H9 (cell line): ENCODE measurements around the gene ASXL1. TPM values are rescaled to one million over a fixed set of nuclear protein-coding genes. Genes with fewer than 3 reads are reported as not detected.

Experiments used
- DNase-seq: peaks from one replicate; pipeline ENCODE4 v3.0.0-alpha.2; 2017
- H2AFZ ChIP-seq: one replicate; pipeline ENCODE4 v1.6.1; 2013; ENCODE audit warnings: mild to moderate bottlenecking, low read length, control low read depth, moderate library complexity
- H2AK5ac ChIP-seq: 2 replicates; pipeline ENCODE4 v1.6.1; 2013; ENCODE audit warnings: low read length, control low read depth, mixed read lengths; ENCODE audit not compliant: insufficient read length
- H2BK120ac ChIP-seq: one replicate; pipeline ENCODE4 v1.6.1; 2013; ENCODE audit warnings: low read depth, mild to moderate bottlenecking, low read length, control low read depth, inconsistent platforms; ENCODE audit not compliant: poor library complexity, severe bottlenecking
- H2BK12ac ChIP-seq: 2 replicates; pipeline ENCODE4 v1.6.1; 2013; ENCODE audit warnings: low read length, control low read depth, mixed read lengths, low read depth; ENCODE audit not compliant: insufficient read length
- H2BK15ac ChIP-seq: 2 replicates; pipeline ENCODE4 v1.6.1; 2013; ENCODE audit warnings: low read depth, low read length, control low read depth
- H2BK20ac ChIP-seq: one replicate; pipeline ENCODE4 v1.6.1; 2013; ENCODE audit warnings: low read depth, mild to moderate bottlenecking, low read length, control low read depth, inconsistent platforms; ENCODE audit not compliant: poor library complexity, severe bottlenecking
- H2BK5ac ChIP-seq: 2 replicates; pipeline ENCODE4 v1.6.1; 2013; ENCODE audit warnings: low read length, control low read depth, mixed read lengths; ENCODE audit not compliant: insufficient read length
- H3K14ac ChIP-seq: 2 replicates; pipeline ENCODE4 v1.6.1; 2013; ENCODE audit warnings: low read length, control low read depth; ENCODE audit not compliant: insufficient read depth
- H3K18ac ChIP-seq: 2 replicates; pipeline ENCODE4 v1.6.1; 2013; ENCODE audit warnings: low read depth, mild to moderate bottlenecking, mixed read lengths, low read length, control low read depth; ENCODE audit not compliant: insufficient read length
- H3K23ac ChIP-seq: 2 replicates; pipeline ENCODE4 v1.6.1; 2013; ENCODE audit warnings: low read length, control low read depth, mixed read lengths, low read depth; ENCODE audit not compliant: insufficient read length
- H3K23me2 ChIP-seq: 2 replicates; pipeline ENCODE4 v1.6.1; 2013; ENCODE audit warnings: low read depth, mild to moderate bottlenecking, mixed read lengths, low read length, control low read depth; ENCODE audit not compliant: insufficient read length, poor library complexity, severe bottlenecking
- H3K27ac ChIP-seq: 2 replicates; pipeline ENCODE4 v1.5.1; 2013; ENCODE audit warnings: low read length, control low read depth, mixed read lengths, low read depth; ENCODE audit not compliant: insufficient read length
- H3K27me3 ChIP-seq: 2 replicates; pipeline ENCODE4 v1.6.1; 2013; ENCODE audit warnings: low read length, control low read depth, inconsistent platforms; ENCODE audit not compliant: insufficient read depth
- H3K4ac ChIP-seq: 2 replicates; pipeline ENCODE4 v1.6.1; 2013; ENCODE audit warnings: low read depth, mild to moderate bottlenecking, control low read depth, inconsistent platforms, low read length, moderate library complexity
- H3K4me1 ChIP-seq: 2 replicates; pipeline ENCODE4 v1.6.1; 2013; ENCODE audit warnings: low read length, control low read depth, inconsistent platforms; ENCODE audit not compliant: insufficient read depth
- H3K4me2 ChIP-seq: 2 replicates; pipeline ENCODE4 v1.6.1; 2013; ENCODE audit warnings: low read length, control low read depth, mixed read lengths; ENCODE audit not compliant: insufficient read length, insufficient read depth
- H3K56ac ChIP-seq: 2 replicates; pipeline ENCODE4 v1.6.1; 2013; ENCODE audit warnings: low read depth, mild to moderate bottlenecking, mixed read lengths, low read length, control low read depth; ENCODE audit not compliant: insufficient read length
- H3K79me1 ChIP-seq: 2 replicates; pipeline ENCODE4 v1.6.1; 2013; ENCODE audit warnings: low read depth, mild to moderate bottlenecking, moderate library complexity, low read length, control low read depth, inconsistent platforms; ENCODE audit not compliant: insufficient read depth, poor library complexity, severe bottlenecking
- H3K79me2 ChIP-seq: 2 replicates; pipeline ENCODE4 v1.6.1; 2013; ENCODE audit warnings: low read length, control low read depth, inconsistent platforms; ENCODE audit not compliant: insufficient read depth
- H3K9ac ChIP-seq: 2 replicates; pipeline ENCODE4 v1.6.1; 2013; ENCODE audit warnings: low read length, control low read depth, mixed read lengths; ENCODE audit not compliant: insufficient read length; ENCODE audit errors: extremely low read depth
- H3K9me3 ChIP-seq: one replicate; pipeline ENCODE4 v1.6.1; 2013; ENCODE audit warnings: low read depth, low read length, inconsistent platforms; ENCODE audit not compliant: control insufficient read depth
- H3T11ph ChIP-seq: one replicate; pipeline ENCODE4 v1.6.1; 2013; ENCODE audit warnings: mild to moderate bottlenecking, low read length, control low read depth, inconsistent platforms
- H4K20me1 ChIP-seq: one replicate; pipeline ENCODE4 v1.6.1; 2013; ENCODE audit not compliant: control insufficient read depth, insufficient read length, insufficient read depth
- H4K5ac ChIP-seq: 2 replicates; pipeline ENCODE4 v1.6.1; 2013; ENCODE audit warnings: low read depth, mild to moderate bottlenecking, mixed read lengths, low read length, control low read depth; ENCODE audit not compliant: insufficient read length
- H4K8ac ChIP-seq: replicated peaks from 2 replicates; pipeline ENCODE4 v1.6.1; 2013; ENCODE audit warnings: low read length, control low read depth, mixed read lengths, low read depth; ENCODE audit not compliant: insufficient read length
- H4K91ac ChIP-seq: 2 replicates; pipeline ENCODE4 v1.6.1; 2013; ENCODE audit warnings: low read depth, mild to moderate bottlenecking, moderate library complexity, mixed read lengths, low read length, control low read depth; ENCODE audit not compliant: insufficient read length
- H3K27ac Mint-ChIP-seq, 3 experiments: 2 replicates in 2 of 3; 3 replicates in 1 of 3; pipeline ENCODE4 v1.8.0; 2020 to 2021; ENCODE audit warnings: mixed read lengths in 3 of 3, mild to moderate bottlenecking in 1 of 3, moderate library complexity in 1 of 3
- H3K27me3 Mint-ChIP-seq: 2 replicates; pipeline ENCODE4 v1.8.0; 2021; ENCODE audit warnings: low read depth, mild to moderate bottlenecking, moderate library complexity, mixed read lengths
- H3K36me3 Mint-ChIP-seq, 3 experiments: 2 replicates in 2 of 3; 3 replicates in 1 of 3; pipeline ENCODE4 v1.8.0; 2020 to 2021; ENCODE audit warnings: low read depth in 3 of 3, mixed read lengths in 3 of 3; ENCODE audit not compliant: insufficient read depth in 1 of 3
- H3K4me1 Mint-ChIP-seq, 2 experiments: 2 replicates each; pipeline ENCODE4 v1.8.0; 2020; ENCODE audit warnings: mixed read lengths in 2 of 2
- H3K4me3 Mint-ChIP-seq, 2 experiments: 2 replicates in 1 of 2; 3 replicates in 1 of 2; pipeline ENCODE4 v1.8.0; 2020 to 2021; ENCODE audit warnings: mild to moderate bottlenecking in 2 of 2, mixed read lengths in 2 of 2, moderate library complexity in 1 of 2
- H3K9me3 Mint-ChIP-seq, 2 experiments: 2 replicates in 1 of 2; 3 replicates in 1 of 2; pipeline ENCODE4 v1.8.0; 2020; ENCODE audit warnings: mild to moderate bottlenecking in 2 of 2, mixed read lengths in 2 of 2, moderate library complexity in 1 of 2
- WGBS: extraction: QIAGEN DNeasy Blood & Tissue Kit; methylation state at CpG from one replicate; pipeline ENCODE4 v1.1.7; 2013; ENCODE audit warnings: missing lambda C conversion rate, low lambda C conversion rate, mixed read lengths; ENCODE audit not compliant: insufficient read length; ENCODE audit errors: extremely low coverage; 5-methylcytosine and 5-hydroxymethylcytosine counted together
- total RNA-seq: library from RNA; stranded (reverse); gene quantifications from 2 replicates; pipeline ENCODE4 v1.2.1, GENCODE V29; 2021
- TF ChIP-seq, protein P1 (sequence below): fragments of 200-600 bp; sonication (generic); conservative IDR thresholded peaks from 3 replicates; pipeline ENCODE4 v1.8.0; 2021; ENCODE audit warnings: antibody characterized with exemption, mild to moderate bottlenecking

The ASXL1 gene
- total RNA-seq, 1 experiment from 2014 or later: 39.5 TPM

DNA sequence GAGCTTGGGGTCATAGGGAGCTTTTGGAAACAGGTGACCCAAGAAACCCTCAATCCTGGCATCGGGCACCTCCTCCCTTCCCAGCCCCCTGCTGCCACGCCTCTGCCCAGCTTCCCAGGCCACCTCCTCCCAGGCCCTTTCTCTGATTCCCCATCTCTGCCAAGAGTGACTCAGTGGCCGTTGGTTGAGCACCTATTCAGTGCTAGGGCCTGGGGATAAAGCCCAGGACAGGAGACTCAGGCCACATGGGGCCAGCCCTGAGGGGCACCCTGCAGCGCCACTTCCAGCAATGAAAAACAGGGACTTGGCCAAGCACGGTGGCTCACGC lies 110.1 kb downstream of the ASXL1 start:
- Mint-ChIP-seq H3K36me3 (peaks cover 2 to 22% (median 13%) of the 10 kb centered on the region in 3 experiments; a peak in 5 of 7 replicates), H3K4me3 (no peak overlapping the region), H3K9me3 (no peaks in the 10 kb centered on the region), H3K27me3 (no peaks in the 10 kb centered on the region), H3K27ac (no peak overlapping the region), H3K4me1 (peaks cover 30% of the 10 kb centered on the region in 2 experiments)
- no peak overlapping the region for H3K18ac ChIP-seq
- H3K23me2 ChIP-seq: no peaks in the 10 kb centered on the region
- H3K79me1 ChIP-seq: no peaks in the 10 kb centered on the region
- TF ChIP-seq, protein P1, sequence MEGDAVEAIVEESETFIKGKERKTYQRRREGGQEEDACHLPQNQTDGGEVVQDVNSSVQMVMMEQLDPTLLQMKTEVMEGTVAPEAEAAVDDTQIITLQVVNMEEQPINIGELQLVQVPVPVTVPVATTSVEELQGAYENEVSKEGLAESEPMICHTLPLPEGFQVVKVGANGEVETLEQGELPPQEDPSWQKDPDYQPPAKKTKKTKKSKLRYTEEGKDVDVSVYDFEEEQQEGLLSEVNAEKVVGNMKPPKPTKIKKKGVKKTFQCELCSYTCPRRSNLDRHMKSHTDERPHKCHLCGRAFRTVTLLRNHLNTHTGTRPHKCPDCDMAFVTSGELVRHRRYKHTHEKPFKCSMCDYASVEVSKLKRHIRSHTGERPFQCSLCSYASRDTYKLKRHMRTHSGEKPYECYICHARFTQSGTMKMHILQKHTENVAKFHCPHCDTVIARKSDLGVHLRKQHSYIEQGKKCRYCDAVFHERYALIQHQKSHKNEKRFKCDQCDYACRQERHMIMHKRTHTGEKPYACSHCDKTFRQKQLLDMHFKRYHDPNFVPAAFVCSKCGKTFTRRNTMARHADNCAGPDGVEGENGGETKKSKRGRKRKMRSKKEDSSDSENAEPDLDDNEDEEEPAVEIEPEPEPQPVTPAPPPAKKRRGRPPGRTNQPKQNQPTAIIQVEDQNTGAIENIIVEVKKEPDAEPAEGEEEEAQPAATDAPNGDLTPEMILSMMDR: no peak
- H3K9me3 ChIP-seq: no peaks in the 10 kb centered on the region
- H4K8ac ChIP-seq: no peak overlapping the region
- no peaks in the 10 kb centered on the region for H3K4me1 ChIP-seq
- no peaks in the 10 kb centered on the region for H3K27me3 ChIP-seq
- no peak overlapping the region for H3K4me2 ChIP-seq
- no peak overlapping the region for H3K23ac ChIP-seq
- H3K9ac ChIP-seq: no peak overlapping the region
- no peak overlapping the region for H3T11ph ChIP-seq
- no CpG with 5 or more reads among the region's 6 CpGs for WGBS
- H3K56ac ChIP-seq: no peak overlapping the region
- H4K5ac ChIP-seq: no peak overlapping the region
- no peak overlapping the region for H2AK5ac ChIP-seq
- DNase-seq: no peak
- H4K91ac ChIP-seq: no peak overlapping the region
- H3K79me2 ChIP-seq: no peaks in the 10 kb centered on the region
- H2BK15ac ChIP-seq: no peak overlapping the region
- H2BK5ac ChIP-seq: no peak overlapping the region
- no peak overlapping the region for H2BK12ac ChIP-seq
- peaks cover 4% of the 10 kb centered on the region for H4K20me1 ChIP-seq
- H3K4ac ChIP-seq: no peak overlapping the region
- no peak overlapping the region for H2AFZ ChIP-seq
- H3K14ac ChIP-seq: no peak overlapping the region
- H2BK120ac ChIP-seq: no peak overlapping the region
- no peak overlapping the region for H3K27ac ChIP-seq
- no peak overlapping the region for H2BK20ac ChIP-seq
